NCI-H2227 (cell line): ENCODE measurements around the gene GFRA1.

Experiments used
- DNase-seq: peaks from one replicate; lab custom pipeline; 2025; ENCODE audit not compliant: unreplicated experiment; lab: John Stamatoyannopoulos, UW

GFRA1 gene

GRCh38 chr10:116164291-116164690, 108.7 kb downstream of the GFRA1 start:
- DNase-seq, result no peak

- DNase-seq, result no peak
These were observed 109.5 kb downstream of the GFRA1 start for GRCh38 chr10:116163333-116164131.

DNA sequence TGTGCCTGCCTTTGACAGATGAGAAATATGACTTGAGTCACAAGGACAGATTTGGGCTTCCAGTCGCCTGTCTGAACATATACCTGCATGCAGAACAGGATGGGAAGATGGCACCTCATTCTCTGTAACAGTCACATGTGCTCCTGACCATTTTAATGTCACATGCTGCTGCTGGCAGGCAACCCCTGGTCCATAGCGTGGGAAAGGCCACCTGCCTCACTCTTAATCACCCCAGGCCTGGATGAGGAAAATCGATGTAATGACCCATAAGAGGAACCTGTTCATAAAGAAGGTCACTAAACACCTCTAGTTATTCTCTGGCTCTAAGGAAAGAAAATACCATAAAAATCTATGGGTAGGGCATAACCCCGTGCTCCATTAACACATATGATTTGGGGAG, 110.2 kb downstream of the GFRA1 start:
- no peak for DNase-seq

DNA sequence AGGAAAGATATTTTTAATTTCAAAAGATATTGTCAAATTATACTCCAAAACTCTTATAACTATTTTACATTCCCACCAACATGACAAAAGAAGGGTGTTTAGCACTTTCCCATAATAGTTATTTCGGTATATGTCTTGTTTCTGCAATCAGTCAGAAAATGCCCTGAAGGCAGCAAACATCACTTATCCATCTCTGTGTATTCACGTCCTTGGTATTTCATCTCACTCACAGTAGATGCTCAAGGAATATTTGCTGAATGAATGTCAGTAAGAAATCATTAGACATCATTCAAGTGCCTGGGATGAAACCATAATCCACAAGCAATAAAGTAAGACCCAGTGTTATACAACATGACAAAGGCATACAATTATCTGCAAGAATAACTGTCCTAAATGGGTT, 112.7 kb downstream of the GFRA1 start:
- DNase-seq, result no peak

DNA sequence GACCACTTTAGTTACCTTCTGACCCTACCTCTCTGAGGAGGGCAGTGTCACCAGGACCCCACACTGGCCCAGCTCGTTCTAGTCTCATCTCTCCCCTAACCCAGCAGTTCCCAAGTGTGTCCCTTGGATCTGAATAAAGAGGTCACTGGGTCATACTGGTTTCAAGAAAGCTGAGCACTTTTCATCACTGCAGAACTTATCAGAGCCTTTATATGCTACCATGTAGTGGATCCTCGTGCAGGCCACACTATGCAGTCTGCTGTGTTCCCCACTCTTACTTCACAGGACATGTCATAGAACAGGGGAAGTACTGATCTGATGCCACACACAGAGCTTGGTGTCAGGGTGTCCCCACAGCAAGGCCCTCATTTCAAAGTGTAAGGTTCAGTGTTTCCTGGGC, 113.8 kb downstream of the GFRA1 start:
- no peak for DNase-seq

GRCh38 chr10:116158036-116158435, 115.0 kb downstream of the GFRA1 start:
- no peak for DNase-seq

- no peak for DNase-seq
These were observed 115.5 kb downstream of the GFRA1 start for GRCh38 chr10:116157485-116157884.

GRCh38 chr10:116156819-116157218, 116.2 kb downstream of the GFRA1 start:
- DNase-seq, result no peak

GRCh38 chr10:116155191-116155590, 117.8 kb downstream of the GFRA1 start:
- DNase-seq, result no peak

GRCh38 chr10:116154651-116155050, 118.4 kb downstream of the GFRA1 start:
- no peak for DNase-seq

GRCh38 chr10:116151076-116151475, 121.9 kb downstream of the GFRA1 start:
- DNase-seq, result no peak

GRCh38 chr10:116150606-116151005, 122.4 kb downstream of the GFRA1 start:
- no peak for DNase-seq

- no peak for DNase-seq
These were observed 125.7 kb downstream of the GFRA1 start for GRCh38 chr10:116147147-116147905.

DNA sequence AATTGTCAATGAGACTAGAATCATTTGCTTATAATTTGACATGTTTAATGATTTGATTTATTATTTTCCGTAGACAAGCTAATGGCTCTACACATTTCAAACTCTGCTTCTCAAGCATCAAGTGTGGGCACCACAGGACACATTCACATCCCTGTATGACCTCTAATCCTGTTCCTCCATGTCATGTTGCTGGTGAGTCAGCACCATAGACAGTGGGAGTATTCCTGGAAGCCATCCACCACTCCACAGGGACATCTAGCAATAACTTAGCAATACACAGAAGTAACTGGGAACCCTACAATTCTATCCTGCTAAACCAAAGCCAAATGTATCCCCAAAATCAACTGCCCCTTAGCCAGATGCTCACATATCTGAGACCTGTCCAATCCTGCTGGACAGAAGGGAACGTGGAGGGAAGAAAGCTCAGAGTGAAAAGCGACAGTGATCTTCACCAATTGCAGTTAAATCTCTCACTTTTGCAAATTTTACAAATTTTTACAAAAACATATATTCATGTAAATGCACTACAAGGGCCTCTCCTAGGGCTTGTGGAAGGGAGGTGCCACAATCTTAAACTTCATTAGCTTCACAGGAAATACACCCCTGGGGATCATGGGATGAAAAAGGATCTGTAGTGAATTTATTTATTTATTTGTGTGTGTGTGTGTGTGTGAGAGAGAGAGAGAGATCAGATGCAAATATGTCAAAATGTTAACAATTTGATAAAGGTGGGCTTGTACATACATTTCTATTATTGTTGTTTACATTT, 126.5 kb downstream of the GFRA1 start:
- no peak for DNase-seq

GRCh38 chr10:116143673-116144222, 129.3 kb downstream of the GFRA1 start:
- DNase-seq, result no peak

- no peak for DNase-seq
These were observed 131.2 kb downstream of the GFRA1 start for GRCh38 chr10:116141855-116142254.

DNA sequence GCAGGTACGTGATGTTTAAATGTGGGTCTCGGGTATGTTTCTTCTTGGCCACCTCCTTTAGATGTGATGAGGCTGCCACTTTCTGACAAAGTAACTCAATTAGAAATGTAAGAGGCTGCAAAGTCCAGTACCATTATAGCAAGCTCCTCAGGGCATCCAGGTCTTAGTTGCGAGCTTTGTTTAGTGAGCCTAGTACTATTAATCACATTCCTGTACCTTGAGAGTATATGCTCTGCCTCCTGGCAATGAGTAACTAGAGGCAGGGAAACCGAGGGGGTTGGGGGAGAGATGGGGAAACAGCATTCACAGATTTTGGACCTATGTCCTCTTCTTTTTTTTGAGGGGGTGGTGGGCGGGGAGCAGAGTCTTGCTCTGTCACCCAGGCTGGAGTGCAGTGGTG, 131.8 kb downstream of the GFRA1 start:
- DNase-seq, result no peak

GRCh38 chr10:116139886-116140285, 133.1 kb downstream of the GFRA1 start:
- no peak for DNase-seq

GRCh38 chr10:116138897-116139296, 134.1 kb downstream of the GFRA1 start:
- DNase-seq, result no peak

DNA sequence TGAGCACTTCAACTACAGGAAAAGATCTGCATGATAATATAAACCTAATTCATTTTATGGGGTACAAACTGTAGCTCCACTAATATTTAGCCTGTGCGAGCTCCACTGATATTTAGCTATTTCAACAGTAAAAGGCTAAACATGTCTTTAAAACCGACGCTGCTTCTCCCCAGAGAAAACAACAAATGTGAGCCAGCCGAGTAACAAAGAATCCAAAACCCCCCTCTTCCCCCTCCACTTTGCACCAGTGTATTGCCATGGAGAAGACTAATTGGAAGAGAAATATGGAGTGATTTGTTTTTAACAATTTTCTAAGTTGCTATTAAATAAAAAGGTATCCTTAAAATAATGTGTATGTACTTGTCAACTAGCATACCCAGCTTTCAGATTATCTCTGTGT, 136.7 kb downstream of the GFRA1 start:
- DNase-seq, result no peak

DNA sequence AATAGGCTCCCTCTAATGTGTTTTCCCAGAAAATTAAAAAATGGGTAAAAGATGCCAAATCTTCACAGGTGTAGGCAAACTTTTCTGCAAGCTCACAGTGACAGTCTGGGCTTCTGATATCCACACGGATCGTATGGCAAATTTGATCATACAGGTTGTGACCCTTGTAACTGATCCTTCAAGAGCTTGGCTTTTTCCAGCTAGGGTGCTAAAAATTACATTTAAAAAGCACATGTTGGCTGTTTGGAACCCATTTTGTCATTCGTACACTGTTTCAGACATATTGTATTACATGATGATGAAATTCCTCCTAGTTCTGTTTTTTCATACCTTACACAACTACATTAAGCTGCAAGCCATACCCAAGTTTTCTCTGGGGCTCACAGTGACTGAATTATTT, 138.7 kb downstream of the GFRA1 start:
- DNase-seq, result no peak
